ENCODE data around the gene ELL2. TPM values are rescaled to one million over a fixed set of nuclear protein-coding genes. Genes with fewer than 3 reads are reported as not detected.

ELL2 gene
- total and polyA plus RNA-seq, 2 of the 13 experiments (the other 11 are each of a cell fraction or from before 2014, with no cell fraction given) = 78.9 to 97.1 TPM

DNA sequence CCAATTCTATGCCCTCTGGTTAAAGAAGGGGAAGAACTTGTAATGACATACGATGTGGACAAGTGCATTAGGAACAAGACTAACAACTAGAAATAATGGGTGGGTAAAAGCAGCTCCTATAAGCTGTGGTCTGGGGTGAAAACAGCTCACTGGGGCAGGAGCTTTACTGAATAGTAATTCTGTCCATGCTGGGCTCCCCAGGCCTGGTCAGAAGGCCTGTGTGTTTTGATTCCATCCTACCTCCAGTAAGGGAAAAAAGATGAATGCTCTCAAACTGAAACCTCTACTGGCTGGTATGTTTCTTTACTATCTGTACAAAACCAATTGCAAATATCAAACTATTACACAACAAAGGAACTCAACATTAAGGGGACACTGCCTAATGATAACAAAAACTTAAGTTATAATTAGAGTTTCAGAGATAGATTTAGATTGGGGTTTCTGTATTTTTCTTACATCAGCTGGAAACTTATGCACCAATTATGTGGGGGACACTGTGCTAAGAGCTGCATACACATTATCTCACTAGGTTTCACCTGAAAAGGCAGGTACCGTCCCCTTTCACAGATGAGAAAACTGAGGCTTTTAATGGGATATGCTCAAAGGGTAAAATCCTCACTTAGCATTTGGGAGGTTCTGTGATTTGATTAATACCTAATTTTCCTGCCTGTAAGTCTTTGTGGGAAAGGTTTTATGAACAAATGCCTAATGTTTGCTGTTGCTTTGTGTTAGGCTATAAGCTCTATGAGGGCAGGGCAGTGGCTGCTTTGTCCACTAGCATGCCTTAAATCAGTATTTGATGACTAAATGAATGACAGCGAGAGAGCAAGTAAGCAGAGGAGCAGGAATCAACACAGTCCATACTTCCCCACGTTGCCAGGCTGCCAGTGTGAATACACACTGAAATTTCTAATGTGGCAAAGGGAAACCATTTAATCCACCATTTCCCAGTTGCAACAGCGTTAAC lies 53.6 kb downstream of the ELL2 start (continued):
- TF ChIP-seq ZFP41 (CRISPR knock-in tag; IDR thresholded peaks at IDR 0.05; ENCODE audit: borderline replicate concordance) (no peak), TBL1XR1 (IDR thresholded peaks at IDR 0.05; ENCODE audit: borderline replicate concordance, low read length, partially characterized antibody) (no peak)

DNA sequence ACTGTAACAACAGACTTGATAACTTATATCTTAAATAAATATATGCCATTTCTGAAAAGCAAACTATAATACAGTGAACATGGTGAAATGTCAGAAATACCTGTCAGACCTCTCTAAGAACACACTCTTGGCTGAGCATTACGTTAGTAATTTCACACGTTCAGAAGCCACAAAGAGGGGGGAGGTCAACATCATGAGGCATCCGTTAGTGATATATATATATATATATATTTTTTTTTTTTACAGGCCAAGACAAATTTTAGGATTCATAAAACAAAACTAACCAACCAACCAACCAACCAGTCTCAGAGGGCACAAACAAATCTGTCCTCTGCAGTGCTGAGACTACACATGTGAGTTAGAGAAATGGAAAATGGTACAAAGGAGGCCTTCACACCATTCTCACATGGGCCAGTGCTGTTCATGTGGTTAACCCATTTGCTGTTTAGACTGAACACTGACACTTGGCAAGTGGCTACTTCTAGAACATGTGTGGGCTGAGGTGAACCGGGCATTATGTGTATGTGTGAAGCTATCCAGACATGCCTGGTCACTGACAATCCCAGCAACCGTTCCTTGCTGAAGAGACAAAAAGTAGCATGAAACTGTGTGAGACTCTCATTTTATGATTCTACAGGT lies 54.5 kb downstream of the ELL2 start:
- H2AFZ ChIP-seq (ENCODE audit: low read length) = no peak overlapping the region
- ChIA-PET POLR2A (no interaction called here), CTCF (ENCODE audit: low intra/inter-chr PET ratio, low total read pairs) (no interaction called here)
- BruUV-seq (replicated peaks) = no TSS peak
- H3K4me1 ChIP-seq (ENCODE audit: insufficient read depth, low read length) = peaks cover 63% of the 10 kb centered on the region
- no peak overlapping the region for H3K4me2 ChIP-seq (ENCODE audit: low read depth, low read length)
- no peak overlapping the region for H3K9ac ChIP-seq (ENCODE audit: insufficient read depth, low read depth, low read length)
- no peaks in the 10 kb centered on the region for H3K27me3 ChIP-seq (ENCODE audit: control insufficient read depth in 1 of 2, insufficient read depth in 2 of 2, low read length in 2 of 2)
- no peak for DNase-seq (ENCODE audit: low spot score)
- no peak for ATAC-seq
- in situ Hi-C loops (cut with HindIII; ENCODE audit: extremely low pct_ligation_motif_present, low pct_unique_long_range_greater_than_20kb) (no loop called here), intact Hi-C loops (cut with micrococcal nuclease; ENCODE audit: unreplicated experiment) (loop anchor here (5.0 kb wide), 1 partner anchor 45 kb away; no protein-coding TSS in a partner anchor)
- TF ChIP-seq ZNF33B (CRISPR knock-in tag; IDR thresholded peaks at IDR 0.05) (no peak), PRPF4 (IDR thresholded peaks at IDR 0.05; ENCODE audit: low read depth, low read length, poor library complexity, severe bottlenecking) (no peak), POLR2AphosphoS2 (IDR thresholded peaks at IDR 0.05; ENCODE audit: low read depth, low read length) (0 out of 2 replicates have a peak, but pooled peaks have one; percentile 45), RBM22 (optimal IDR thresholded peaks at IDR 0.05; ENCODE audit: low read length) (peak; percentile 96)
- no peaks in the 10 kb centered on the region for H3K9me3 ChIP-seq (ENCODE audit: low read length)
- H3K27ac ChIP-seq (ENCODE audit: extremely low read length, insufficient read depth, low read length) = peak overlapping the region; percentile 68
- WGBS (ENCODE audit: low lambda C conversion rate) = 91% methylated on average over 5 of the region's 5 CpGs
- FAIRE-seq = no peak
- no peak overlapping the region for H3K4me3 ChIP-seq (replicated peaks in 1 of 3; ENCODE audit: insufficient read depth in 1 of 3, low read depth in 2 of 3, low read length in 3 of 3)
- H3K79me2 ChIP-seq (ENCODE audit: insufficient read depth, low read length) = peaks cover 81% of the 10 kb centered on the region
- H3K36me3 ChIP-seq (replicated peaks in 1 of 2; ENCODE audit: control insufficient read depth in 1 of 2, insufficient read depth in 2 of 2, low read length in 2 of 2) = peaks cover 15 to 60% of the 10 kb centered on the region in 2 experiments
- peaks cover 23% of the 10 kb centered on the region for H4K20me1 ChIP-seq (ENCODE audit: insufficient read depth, low read length)

All from HepG2 (cell line).